GM19468 (cell line): ENCODE results near the gene RHEB.
"Not testable (repeated sequence)": the region's sequence is repeated elsewhere in the genome, so short reads cannot be mapped to it uniquely, and the experiment has no call there.

Experiments
- ATAC-seq: cut with Tn5 transposase; IDR thresholded peaks from one replicate; pipeline ENCODE4 v1.9.1; 2021; ENCODE audit warnings: mild to moderate bottlenecking, moderate library complexity, moderate number of reproducible peaks; ENCODE audit not compliant: unreplicated experiment; ENCODE audit errors: extremely low read depth

RHEB gene

DNA sequence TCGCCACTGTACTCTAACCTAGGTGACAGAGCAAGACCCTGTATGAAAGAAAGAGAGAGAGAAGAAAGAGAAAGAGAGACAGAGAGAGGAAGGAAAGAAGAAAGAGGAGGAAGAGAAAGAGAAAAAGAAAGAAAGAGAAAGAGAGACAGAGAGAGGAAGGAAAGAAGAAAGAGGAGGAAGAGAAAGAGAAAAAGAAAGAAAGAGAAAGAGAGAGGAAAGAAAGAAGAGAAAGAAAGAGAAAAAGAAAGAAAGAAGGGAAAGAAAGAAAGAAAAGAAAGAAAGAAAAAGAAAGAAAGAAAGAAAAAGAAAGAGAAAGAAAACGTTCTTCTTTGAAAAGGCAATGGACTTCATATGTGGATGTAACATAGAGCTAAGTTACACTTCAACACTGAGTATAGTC, 16.5 kb upstream of the RHEB start:
- ATAC-seq = not testable (repeated sequence)

DNA sequence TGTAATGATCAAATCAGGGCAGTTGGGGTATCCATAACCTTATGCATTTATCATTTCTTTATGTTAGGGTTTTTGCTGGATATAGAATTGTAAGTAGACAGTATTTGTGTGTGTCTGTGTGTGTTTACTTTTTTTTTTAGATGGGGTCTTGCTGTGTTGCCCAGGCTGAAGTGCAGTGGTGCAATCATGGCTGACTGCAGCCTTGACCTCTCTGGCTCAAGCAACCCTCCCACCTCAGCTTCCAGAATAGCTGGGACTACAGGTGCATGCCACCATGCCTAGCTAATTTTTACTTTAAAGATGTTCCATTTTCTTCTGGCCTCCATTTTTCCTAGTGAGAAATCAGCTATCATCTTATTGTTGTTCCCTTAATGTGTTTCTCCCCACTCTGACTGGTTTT, 10.1 kb upstream of the RHEB start:
- no peak for ATAC-seq

DNA sequence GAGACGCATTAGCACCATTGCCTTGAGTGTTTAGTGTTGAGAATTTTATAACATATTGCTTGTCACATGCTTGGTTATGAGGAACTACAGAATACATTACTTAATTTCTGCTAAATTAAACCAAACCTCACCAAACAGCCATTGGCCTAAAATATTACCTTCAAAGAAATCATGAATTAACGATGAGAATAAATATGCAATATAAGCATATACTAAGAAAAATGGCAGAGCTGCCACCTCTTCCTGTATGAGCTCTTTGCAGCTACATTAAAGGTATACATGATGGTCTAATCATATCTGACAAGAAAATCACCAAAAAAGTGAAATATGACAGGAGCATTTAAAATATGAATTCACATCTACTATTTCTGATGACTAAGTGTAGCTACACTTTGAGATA, 5.2 kb upstream of the RHEB start:
- ATAC-seq = no peak

DNA sequence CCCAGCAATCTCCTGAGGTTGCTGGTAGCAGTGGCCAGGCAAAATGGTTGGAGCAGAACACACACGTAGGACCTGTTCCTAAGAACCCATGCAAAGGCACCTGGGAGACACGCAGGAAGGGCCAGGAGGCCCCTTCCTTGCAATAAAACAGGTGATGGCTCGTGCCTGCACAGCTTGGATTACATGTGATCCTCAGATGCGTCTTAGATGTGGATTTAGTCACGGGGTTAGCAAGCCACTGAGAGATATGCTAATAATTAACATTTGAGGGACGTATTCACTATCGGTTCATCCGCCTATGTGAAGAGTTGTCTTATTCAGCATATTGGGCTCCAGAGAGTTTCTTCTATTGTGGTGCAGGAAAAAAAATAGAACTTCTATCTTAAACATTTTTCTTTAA, 4.6 kb upstream of the RHEB start:
- no peak for ATAC-seq

DNA sequence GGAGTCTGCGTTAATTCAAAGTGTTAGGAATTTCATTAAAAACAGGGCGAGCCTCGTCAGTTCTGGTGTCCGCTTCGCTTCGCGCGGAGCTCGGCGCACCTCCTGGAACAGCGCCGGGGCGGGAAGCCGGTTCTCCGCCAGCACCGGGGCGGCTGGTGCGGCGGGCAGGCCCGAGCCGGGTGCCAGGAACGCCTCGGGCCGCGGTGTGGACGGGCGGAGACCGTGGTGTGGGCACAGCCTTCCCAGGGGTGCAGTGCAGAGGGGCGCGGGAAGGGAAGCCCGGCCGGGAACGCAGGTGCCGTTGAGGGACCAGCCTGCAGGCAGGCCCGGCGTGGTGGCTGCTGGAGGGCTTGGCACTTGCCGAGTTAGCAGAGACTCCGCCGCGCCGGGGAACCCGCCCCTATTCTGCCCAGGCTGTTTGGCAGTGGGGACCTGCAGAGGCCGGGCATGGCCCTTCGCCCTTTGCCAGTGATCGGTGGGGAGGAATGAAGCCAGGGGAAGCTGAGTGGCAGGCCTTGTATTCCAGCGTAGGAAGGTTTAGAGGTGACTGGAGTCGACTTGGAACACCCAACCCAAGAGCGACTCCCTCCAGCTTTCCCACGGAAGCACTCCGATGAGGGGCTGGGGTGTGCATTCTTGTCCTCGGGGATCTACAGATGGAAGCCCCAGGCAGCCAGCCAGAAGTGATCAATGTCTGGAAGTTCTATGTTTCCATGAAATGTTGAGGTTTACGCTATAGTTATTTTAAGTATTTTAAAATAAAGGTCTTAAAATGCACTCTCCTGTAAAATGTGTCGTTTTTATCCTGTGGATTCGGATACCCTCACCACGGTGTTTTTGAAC, 945 bp upstream of the RHEB start:
- no peak for ATAC-seq

DNA sequence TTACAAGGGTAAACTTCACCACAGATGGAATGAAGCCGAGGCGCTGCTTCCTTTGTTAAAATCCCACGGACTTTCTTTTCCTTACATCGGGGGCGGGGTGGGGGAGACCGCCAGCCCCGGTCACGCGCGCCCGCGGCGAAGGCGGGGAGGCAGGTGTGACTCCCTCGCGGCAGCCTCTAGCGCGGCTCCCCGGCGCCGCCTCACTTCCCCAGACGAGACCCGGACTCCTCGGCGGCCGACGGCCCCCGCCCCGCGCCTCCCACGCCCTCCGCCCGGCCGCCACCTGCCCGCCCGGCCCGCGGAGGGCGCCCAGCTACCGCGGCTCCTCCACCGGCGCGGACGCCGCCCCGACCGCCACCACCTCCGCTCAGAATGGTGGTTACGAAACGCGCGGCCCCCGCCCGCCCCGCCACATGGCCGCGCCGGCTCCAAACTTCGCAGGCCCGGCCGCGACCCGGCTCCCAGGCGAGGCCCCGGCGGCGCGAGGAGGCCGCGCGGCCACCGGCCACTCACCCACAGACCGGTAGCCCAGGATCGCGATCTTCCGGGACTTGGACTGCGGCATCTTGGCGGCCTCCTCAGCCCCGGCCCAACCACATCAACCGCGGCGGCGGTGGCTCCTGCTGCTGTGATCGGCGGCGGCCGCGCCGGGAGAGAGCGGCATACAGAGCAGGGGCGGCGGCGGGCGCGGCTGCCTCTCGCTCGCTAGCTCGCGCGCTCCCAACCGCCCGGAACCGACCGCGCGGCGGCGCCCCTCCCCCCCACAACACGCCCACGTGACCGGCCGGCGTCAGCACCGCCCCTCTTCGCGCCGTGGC, 539 bp downstream of the RHEB start:
- peak; percentile 16 for ATAC-seq

DNA sequence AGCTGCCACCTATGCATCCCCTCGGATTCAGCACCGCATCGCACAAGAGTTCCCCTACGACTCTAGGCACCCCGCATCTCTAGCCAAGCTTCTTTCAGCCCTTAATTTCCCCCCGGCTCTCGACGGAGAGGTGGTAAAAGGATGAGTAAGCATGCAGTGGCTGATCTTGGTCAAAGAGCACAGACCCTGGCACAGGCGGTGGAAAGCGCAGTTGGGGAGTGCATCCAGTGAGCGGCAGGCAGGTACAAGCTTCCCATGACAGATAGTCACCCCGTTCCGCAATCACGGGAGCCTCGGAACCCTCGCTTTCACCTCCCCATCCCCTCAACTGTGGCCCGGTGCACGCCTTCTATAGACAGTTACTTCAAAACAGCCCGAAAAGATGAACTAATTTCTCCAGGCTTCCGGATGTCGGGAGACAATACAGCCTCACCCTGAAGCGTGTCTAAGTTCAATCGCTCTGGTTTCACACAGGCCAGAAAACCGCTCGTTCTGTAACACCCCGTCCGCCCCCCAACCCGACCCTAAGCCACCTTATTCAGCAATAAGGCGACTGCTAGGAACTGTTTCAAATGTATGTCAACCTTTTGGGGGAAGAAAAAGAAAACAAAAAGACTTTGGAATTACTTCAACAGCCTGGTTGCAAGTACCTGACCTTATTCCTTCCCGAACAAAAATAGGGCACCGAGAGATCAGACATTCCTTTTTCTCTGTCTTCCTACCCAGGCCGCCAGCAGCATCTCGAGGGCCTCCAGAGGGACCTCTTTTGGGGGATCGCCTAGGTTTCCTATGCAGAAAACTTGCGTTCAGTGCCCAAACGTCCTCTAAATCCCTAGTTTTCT, 1.4 kb downstream of the RHEB start:
- ATAC-seq = no peak

DNA sequence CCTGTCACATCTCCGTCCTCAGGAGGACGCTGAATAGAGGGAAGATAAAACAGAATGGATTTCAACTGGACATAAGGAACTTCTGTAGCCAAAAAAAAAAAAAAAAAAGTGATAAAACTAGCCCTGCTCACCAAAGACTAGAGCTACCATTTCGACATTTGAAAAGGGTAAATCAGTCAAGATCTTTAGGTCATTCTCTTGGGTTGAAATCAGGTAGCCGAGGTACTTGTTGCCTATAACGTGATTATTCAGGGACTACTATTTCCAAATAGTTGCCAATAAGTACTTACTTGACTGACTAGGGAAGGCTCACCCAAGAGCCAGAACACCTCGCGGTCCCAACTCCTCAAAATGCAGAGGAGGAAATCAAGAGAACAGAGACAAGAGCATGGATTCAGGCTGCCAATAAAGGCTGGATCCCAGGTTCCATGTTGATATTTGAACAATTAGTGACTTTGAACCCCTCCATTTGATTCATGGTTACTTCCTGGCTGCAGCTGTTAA, 2.0 kb downstream of the RHEB start:
- ATAC-seq = no peak

DNA sequence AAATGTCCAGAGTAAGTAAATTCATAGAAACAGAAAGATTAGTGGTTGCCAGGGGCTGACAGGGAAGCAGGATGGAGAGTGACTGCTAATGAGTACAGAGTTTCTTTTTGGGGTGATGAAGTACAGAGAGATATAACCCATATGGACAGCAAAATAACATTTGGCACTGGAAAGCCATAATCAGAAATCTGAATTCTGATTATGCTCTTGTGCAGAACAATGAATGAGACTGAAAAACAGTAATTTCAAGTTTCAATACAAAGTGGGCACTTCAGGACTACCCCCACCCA, 4.5 kb downstream of the RHEB start:
- ATAC-seq = no peak

DNA sequence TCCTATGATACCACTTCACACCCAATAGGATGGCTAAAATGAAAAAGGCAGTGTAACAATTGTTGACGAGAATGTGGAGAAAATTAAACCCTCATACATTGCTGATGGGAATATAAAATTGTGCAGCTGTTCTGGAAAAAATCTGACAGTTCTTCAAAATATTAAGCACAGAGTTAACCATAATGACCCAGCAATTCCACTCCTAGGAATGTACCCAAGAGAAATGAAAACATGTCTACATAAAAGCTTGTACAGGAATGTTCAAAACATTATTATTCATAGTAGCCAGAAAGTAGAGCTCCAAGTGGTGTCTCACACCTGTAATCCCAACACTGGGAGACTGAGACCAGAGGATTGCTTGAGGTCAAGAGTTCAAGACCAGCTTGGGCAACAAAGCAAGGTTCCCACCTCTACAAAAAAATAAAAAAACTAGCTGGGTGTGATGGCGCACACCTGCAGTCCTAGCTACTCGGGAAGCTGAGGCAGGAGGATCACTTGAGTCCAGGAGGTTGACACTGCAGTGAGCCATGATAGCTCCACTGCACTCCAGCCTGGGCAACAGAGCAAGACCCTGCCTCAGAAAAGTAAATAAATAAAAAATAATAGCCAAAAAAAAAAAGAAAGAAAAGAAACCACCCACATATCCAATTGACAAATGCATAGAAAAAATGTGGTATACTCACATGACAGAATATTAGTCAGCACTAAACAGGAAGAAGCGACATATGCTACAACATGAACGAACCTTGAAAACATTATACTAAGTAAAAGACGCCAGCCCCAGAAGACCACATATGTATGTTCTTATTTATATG, 5.0 kb downstream of the RHEB start:
- ATAC-seq = no peak

DNA sequence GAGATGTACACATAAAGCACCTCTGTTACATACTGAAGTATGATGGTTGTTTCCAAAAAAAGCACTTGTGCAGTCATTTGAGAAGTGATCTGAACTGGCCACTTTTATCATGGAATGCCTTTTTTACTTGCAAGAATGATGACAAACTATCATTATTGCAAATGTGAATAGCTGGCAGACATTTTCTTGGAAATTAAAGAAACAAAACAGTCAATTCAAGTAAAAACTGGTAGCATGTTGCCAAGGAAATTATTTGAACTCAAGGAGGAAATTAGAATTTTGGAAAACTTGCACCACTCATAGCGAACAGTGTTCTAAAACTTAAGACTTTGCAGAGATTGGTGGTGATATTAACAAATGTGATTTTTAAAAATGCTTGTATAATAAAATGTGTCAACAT, 6.6 kb downstream of the RHEB start:
- no peak for ATAC-seq

DNA sequence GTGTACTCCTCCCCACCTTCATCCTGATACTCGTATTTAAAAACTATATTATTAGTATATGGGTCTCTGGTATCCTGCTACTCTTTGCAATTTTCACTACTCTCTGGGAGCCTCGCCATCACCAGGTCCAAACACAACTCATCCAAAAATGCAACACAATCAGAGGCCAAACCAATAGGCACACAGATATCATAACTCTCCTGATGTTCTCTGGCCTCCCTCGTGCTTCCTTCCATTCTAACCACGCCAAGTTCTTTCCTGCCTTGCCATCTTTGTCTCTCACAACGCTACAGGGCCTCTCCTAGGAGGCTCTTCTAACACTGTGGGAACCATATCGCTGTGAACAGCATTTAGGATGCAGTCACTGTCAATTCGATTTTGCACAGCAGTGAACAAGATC, 7.3 kb downstream of the RHEB start:
- no peak for ATAC-seq

DNA sequence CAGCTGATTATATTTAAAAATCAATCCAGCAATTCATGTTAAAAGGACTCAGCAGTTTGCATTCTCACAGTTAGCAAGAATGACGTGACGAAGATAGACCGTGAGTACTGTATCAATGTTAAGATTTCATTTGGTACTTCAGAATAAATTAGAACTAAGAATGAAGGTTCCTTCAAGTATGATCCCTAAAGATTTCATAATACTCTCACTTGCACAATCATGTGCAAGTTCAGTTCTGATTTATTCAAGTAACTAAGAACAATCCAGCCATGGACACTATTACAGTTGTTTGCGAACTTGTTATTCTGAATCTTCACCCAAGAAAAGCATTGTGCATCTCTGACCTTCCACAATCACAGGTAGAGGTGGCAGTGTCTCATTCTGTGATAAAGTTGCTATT, 7.7 kb downstream of the RHEB start:
- no peak for ATAC-seq

DNA sequence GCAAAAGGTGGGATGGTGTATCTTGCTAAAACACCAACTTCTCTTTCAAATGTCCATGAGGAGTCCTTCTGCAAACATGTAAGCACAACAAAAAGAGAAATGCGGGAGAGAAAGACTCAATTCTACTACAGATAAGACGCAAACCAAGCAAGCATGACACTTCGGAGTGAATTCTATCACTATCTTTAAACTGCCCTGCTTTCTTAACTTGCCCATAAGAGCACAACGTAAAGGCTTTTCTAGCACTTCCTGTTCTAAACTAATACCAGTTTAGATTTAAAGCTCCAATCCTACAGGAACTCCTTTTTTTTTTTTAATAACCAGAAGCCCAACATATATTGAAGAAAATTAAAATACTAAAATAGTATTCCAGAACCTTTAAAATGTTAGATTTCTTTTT, 8.4 kb downstream of the RHEB start:
- ATAC-seq = no peak

DNA sequence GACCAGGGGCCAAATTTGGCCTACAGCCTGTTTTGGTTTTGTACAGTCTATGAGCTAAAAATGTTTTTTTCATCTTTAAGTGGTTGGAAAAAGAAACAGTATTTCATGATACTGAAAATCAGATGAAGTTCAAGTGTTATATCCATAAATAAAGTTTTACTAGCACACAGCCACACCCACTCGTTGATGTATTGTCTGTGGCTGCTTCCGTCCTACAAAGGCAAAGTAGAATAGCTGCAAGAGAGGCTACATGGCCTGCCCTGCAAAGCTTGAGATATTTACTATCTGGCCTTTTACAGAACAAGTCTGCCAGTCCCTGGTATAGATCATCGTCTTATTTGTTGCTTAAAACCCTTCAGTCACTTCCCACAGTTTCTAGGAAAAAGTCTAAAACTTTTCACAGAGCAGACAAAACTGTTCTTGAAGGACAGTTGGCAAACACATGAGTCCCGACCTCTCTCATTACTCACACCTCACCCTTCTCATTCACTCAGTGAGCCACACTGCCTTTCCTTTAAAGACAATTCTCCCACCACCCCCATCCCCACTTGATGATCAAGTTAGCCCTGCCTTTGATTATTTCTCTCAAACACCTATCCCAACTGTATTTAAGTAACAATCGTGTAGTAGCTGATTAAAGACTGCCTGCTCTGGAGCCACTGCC, 9.9 kb downstream of the RHEB start:
- ATAC-seq = no peak

DNA sequence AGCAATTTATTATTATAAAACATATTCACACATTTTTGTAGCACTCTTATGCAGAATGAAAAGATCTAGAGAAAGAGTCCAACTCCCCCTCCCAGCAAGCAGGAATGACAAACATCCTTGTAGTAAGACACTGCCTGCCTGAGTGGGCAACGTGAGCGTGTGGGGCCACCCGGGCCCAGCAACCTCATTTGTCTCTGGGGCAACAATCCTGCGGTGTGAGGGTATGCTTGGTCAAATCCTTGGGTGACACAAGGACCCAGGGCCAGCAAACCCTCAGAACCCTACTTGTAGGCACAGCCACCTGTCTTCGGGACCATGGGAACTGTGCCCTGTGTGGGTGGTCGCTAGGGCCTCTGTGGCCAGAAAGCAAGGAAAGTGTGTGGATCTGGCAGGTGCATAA, 10.7 kb downstream of the RHEB start:
- ATAC-seq = no peak

DNA sequence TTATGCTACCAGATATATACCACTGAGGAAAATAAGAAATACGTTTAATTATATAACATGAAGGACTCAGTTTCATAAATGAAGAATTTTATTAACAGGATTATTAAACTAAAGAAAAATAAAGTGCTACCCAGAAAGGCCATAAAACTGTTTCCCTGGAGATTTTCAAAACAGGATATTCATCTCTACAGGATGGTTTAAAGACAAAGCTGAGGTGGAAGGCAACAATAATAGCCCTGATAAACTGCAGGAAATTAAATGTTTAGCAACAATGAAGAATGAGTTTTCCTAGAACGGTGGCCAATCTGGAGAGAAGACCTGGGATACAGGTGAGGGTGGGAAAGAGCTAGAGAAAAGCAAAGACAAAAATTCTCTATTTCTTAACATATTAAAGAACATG, 11.9 kb downstream of the RHEB start:
- no peak for ATAC-seq

DNA sequence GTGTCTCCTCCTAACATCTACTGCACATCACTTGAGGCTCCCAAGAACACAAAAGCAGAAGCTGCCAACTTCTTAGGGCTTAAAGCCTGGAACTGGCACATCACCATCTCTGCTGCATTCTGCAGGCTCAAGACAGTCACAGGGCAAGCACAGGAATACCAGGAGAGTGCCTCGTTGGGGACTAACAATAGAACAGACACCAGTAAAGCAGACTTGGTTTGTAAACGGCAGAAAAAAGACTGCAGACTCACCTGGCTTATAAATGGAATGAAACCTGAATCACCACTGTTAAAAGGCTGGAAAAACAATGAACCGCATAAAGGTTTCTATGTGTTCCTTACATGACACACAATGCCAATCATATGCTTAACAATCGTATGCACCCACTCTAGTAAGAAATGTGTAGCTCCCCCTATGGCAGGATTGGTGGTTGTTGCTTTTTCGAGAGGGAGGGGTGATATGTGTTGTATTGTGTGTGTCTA, 12.8 kb downstream of the RHEB start:
- ATAC-seq = no peak

DNA sequence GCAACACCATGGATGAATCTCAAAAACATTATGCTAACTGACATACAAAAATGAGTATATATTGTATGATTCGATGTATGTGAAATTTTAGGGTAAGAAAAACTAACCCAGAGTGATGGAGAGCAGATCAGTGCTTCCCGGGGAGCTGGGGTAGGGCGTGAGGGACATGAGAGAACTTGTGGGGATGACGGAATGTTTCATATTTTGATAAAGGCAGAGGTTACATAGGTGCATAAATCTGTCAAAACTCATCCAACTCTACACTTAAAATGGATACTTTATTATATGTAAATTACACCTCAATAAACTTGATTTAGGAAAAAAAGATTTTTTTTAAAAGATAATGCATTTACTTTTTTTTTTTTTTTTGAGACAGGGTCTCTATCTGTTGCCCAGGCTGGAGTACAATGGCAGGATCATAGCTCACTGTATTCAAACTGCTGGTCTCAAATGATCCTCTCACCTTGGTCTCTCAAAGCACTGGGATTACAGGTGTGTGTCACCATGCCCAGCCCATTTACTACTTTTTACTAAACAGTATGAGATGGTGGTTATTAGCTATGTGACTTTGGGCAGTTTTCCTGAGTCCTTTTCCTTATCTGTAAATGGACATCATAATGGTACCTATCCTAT, 13.7 kb downstream of the RHEB start:
- no peak for ATAC-seq
